IMR-90 (cell line): ENCODE measurements around the gene IFFO2.

Experiments used
- BHLHE40 ChIP-seq: fragments of 150-350 bp; IDR thresholded peaks from 2 replicates; pipeline ENCODE4 v1.6.1; 2016; ENCODE audit warnings: mild to moderate bottlenecking, low read depth, low read length
- CHD1 ChIP-seq: IDR thresholded peaks from 2 replicates; pipeline ENCODE4 v1.6.1; 2012; ENCODE audit warnings: low read depth, low read length, improper control_type of control experiment
- ELK1 ChIP-seq: fragments of 150-350 bp; IDR thresholded peaks from 2 replicates; pipeline ENCODE4 v1.6.1; 2016; ENCODE audit warnings: low read depth, mild to moderate bottlenecking, low read length, moderate library complexity, borderline replicate concordance
- FOS ChIP-seq: fragments of 150-350 bp; IDR thresholded peaks from 2 replicates; pipeline ENCODE4 v1.6.1; 2016; ENCODE audit warnings: low read depth, low read length
- MAFK ChIP-seq: IDR thresholded peaks from 2 replicates; pipeline ENCODE4 v1.6.1; 2012; ENCODE audit warnings: low read depth, low read length, improper control_type of control experiment
- MAZ ChIP-seq: IDR thresholded peaks from 2 replicates; pipeline ENCODE4 v1.6.1; 2012; ENCODE audit warnings: low read depth, mild to moderate bottlenecking, low read length, improper control_type of control experiment, moderate library complexity, borderline replicate concordance
- POLR2A ChIP-seq: IDR thresholded peaks from 2 replicates; pipeline ENCODE4 v1.6.1; 2012; ENCODE audit warnings: mild to moderate bottlenecking, low read depth, low read length
- RAD21 ChIP-seq: IDR thresholded peaks from 2 replicates; pipeline ENCODE4 v1.6.1; 2012; ENCODE audit warnings: low read length, improper control_type of control experiment
- RCOR1 ChIP-seq: IDR thresholded peaks from 2 replicates; pipeline ENCODE4 v1.6.1; 2012; ENCODE audit warnings: mild to moderate bottlenecking, low read length, improper control_type of control experiment; ENCODE audit not compliant: insufficient replicate concordance
- RFX5 ChIP-seq: IDR thresholded peaks from 2 replicates; pipeline ENCODE4 v1.8.0; 2012; ENCODE audit warnings: low read depth, mild to moderate bottlenecking, low read length, moderate library complexity
- TF ChIP-seq, protein P1 (sequence below): conservative IDR thresholded peaks from 2 replicates; pipeline ENCODE4 v1.5.1; 2012; ENCODE audit warnings: mild to moderate bottlenecking, low read depth, low read length, improper control_type of control experiment
- TF ChIP-seq, protein P2 (sequence below): fragments of 150-350 bp; IDR thresholded peaks from 2 replicates; pipeline ENCODE4 v1.6.1; 2017; ENCODE audit warnings: mild to moderate bottlenecking, antibody characterized with exemption, low read length, low read depth

GRCh38 chr1:18874036-18874435 lies 82.4 kb downstream of the IFFO2 start:
- TF ChIP-seq FOS (no peak), ELK1 (no peak), POLR2A (no peak), RAD21 (no peak), RCOR1 (no peak), RFX5 (no peak), BHLHE40 (no peak), MAZ (no peak), MAFK (no peak), CHD1 (no peak)
- TF ChIP-seq, protein P1, sequence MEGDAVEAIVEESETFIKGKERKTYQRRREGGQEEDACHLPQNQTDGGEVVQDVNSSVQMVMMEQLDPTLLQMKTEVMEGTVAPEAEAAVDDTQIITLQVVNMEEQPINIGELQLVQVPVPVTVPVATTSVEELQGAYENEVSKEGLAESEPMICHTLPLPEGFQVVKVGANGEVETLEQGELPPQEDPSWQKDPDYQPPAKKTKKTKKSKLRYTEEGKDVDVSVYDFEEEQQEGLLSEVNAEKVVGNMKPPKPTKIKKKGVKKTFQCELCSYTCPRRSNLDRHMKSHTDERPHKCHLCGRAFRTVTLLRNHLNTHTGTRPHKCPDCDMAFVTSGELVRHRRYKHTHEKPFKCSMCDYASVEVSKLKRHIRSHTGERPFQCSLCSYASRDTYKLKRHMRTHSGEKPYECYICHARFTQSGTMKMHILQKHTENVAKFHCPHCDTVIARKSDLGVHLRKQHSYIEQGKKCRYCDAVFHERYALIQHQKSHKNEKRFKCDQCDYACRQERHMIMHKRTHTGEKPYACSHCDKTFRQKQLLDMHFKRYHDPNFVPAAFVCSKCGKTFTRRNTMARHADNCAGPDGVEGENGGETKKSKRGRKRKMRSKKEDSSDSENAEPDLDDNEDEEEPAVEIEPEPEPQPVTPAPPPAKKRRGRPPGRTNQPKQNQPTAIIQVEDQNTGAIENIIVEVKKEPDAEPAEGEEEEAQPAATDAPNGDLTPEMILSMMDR: no peak
- TF ChIP-seq, protein P2, sequence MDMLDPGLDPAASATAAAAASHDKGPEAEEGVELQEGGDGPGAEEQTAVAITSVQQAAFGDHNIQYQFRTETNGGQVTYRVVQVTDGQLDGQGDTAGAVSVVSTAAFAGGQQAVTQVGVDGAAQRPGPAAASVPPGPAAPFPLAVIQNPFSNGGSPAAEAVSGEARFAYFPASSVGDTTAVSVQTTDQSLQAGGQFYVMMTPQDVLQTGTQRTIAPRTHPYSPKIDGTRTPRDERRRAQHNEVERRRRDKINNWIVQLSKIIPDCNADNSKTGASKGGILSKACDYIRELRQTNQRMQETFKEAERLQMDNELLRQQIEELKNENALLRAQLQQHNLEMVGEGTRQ: no peak
